Activated B cell treated with CpG ODN at 0.5 μM for 24 hours (primary cell): Measurements from ENCODE around the gene PLAAT4. TPM values are rescaled to one million over a fixed set of nuclear protein-coding genes. Genes with fewer than 3 reads are reported as not detected.

Experiments
- ATAC-seq: fragments of 200-7000 bp; cut with Tn5 transposase; one replicate; pipeline ENCODE4 v1.10.0; 2021; ENCODE audit warnings: low read depth, mild to moderate bottlenecking, moderate library complexity
- CTCF ChIA-PET: fragments of 350-600 bp; sonication (Branson Sonifier 250); formaldehyde crosslinking; loops from one replicate; lab custom pipeline; 2021; ENCODE audit warnings: antibody characterized with exemption; lab: Charles Lee
- POLR2A ChIA-PET: fragments of 350-600 bp; sonication (Branson Sonifier 250); formaldehyde crosslinking; loops from one replicate; lab custom pipeline; 2021; ENCODE audit warnings: antibody characterized with exemption; lab: Charles Lee
- DNase-seq: peaks from one replicate; pipeline ENCODE4 v3.0.0; 2022
- H3K27ac Mint-ChIP-seq: one replicate; pipeline ENCODE4 v1.8.0; 2020; ENCODE audit warnings: mixed read lengths
- H3K27me3 Mint-ChIP-seq: one replicate; pipeline ENCODE4 v1.8.0; 2021; ENCODE audit warnings: mixed read lengths
- H3K36me3 Mint-ChIP-seq: one replicate; pipeline ENCODE4 v1.8.0; 2021; ENCODE audit warnings: low read depth, mixed read lengths
- H3K4me1 Mint-ChIP-seq: one replicate; pipeline ENCODE4 v1.8.0; 2021; ENCODE audit warnings: mixed read lengths
- H3K4me3 Mint-ChIP-seq: one replicate; pipeline ENCODE4 v1.8.0; 2020; ENCODE audit warnings: mild to moderate bottlenecking, mixed read lengths
- H3K9me3 Mint-ChIP-seq: one replicate; pipeline ENCODE4 v1.8.0; 2020; ENCODE audit warnings: mixed read lengths
- CTCF ChIP-seq: fragments of 200-600 bp; IDR thresholded peaks from one replicate; pipeline ENCODE4 v1.8.0; 2022; ENCODE audit warnings: antibody characterized with exemption, mild to moderate bottlenecking
- intact Hi-C: fragments of 100-400 bp; cut with micrococcal nuclease; formaldehyde crosslinking; loops from one replicate; pipeline ENCODE4 v1.15.1; 2024
- total RNA-seq: library from RNA; stranded (reverse); gene quantifications from 2 replicates; pipeline ENCODE4 v1.2.3, GENCODE V29; 2022

Gene PLAAT4
- total RNA-seq, 1 donor from 2014 or later, result 4.7 TPM

GRCh38 chr11:63583357-63583677 is 46.7 kb downstream of the PLAAT4 start:
- no peak for ATAC-seq
- POLR2A ChIA-PET, result interaction anchor here (0.6 kb wide), 1 partner anchor 76 kb away, joined by 3 read pairs; no protein-coding TSS in a partner anchor
- TF ChIP-seq CTCF, result no peak
- no peak overlapping the region for H3K4me3 Mint-ChIP-seq
- intact Hi-C loops, result no loop called here
- CTCF ChIA-PET, result no interaction called here
- H3K9me3 Mint-ChIP-seq, result peaks cover 16% of the 10 kb centered on the region
- no peak overlapping the region for H3K27ac Mint-ChIP-seq
- DNase-seq, result no peak
- H3K27me3 Mint-ChIP-seq, result no peaks in the 10 kb centered on the region
- no peaks in the 10 kb centered on the region for H3K4me1 Mint-ChIP-seq
- H3K36me3 Mint-ChIP-seq, result peaks cover 5% of the 10 kb centered on the region

- no peak for ATAC-seq
- no peak overlapping the region for H3K4me3 Mint-ChIP-seq
- intact Hi-C loops, result no loop called here
- H3K4me1 Mint-ChIP-seq, result no peaks in the 10 kb centered on the region
- H3K36me3 Mint-ChIP-seq, result peaks cover 3% of the 10 kb centered on the region
- ChIA-PET CTCF (no interaction called here), POLR2A (no interaction called here)
- DNase-seq, result no peak
- peaks cover 8% of the 10 kb centered on the region for H3K9me3 Mint-ChIP-seq
- no peaks in the 10 kb centered on the region for H3K27me3 Mint-ChIP-seq
- H3K27ac Mint-ChIP-seq, result no peak overlapping the region
- no peak for TF ChIP-seq CTCF
Observed at GRCh38 chr11:63586451-63587166, 50.0 kb downstream of the PLAAT4 start.

- ChIA-PET CTCF (no interaction called here), POLR2A (interaction anchor here (0.6 to 0.7 kb wide), 2 partner anchors 32 to 707 kb away, joined by 3 to 6 read pairs; no protein-coding TSS in a partner anchor)
- Mint-ChIP-seq H3K9me3 (no peaks in the 10 kb centered on the region), H3K4me1 (no peaks in the 10 kb centered on the region), H3K4me3 (no peak overlapping the region), H3K27me3 (no peaks in the 10 kb centered on the region), H3K36me3 (no peaks in the 10 kb centered on the region), H3K27ac (no peak overlapping the region)
- ATAC-seq (no peak), DNase-seq (no peak)
- TF ChIP-seq CTCF, result no peak
- intact Hi-C loops, result no loop called here
Observed at GRCh38 chr11:63589000-63589399, 52.4 kb downstream of the PLAAT4 start.

GRCh38 chr11:63590024-63590788 is 53.6 kb downstream of the PLAAT4 start:
- Mint-ChIP-seq H3K27me3 (no peaks in the 10 kb centered on the region), H3K4me3 (no peak overlapping the region), H3K4me1 (no peaks in the 10 kb centered on the region), H3K36me3 (no peaks in the 10 kb centered on the region), H3K27ac (no peak overlapping the region), H3K9me3 (no peaks in the 10 kb centered on the region)
- intact Hi-C loops, result no loop called here
- ChIA-PET CTCF (no interaction called here), POLR2A (no interaction called here)
- DNase-seq (no peak), ATAC-seq (no peak)
- no peak for TF ChIP-seq CTCF

- Mint-ChIP-seq H3K4me1 (no peaks in the 10 kb centered on the region), H3K4me3 (no peak overlapping the region), H3K9me3 (no peaks in the 10 kb centered on the region), H3K36me3 (no peaks in the 10 kb centered on the region), H3K27me3 (no peaks in the 10 kb centered on the region), H3K27ac (no peak overlapping the region)
- no peak for DNase-seq
- no peak for TF ChIP-seq CTCF
- ChIA-PET POLR2A (no interaction called here), CTCF (no interaction called here)
- ATAC-seq, result no peak
- intact Hi-C loops, result no loop called here
Observed at GRCh38 chr11:63592975-63593395, 56.4 kb downstream of the PLAAT4 start.
